ENCODE data around the gene ACSS3. TPM values are rescaled to one million over a fixed set of nuclear protein-coding genes. Genes with fewer than 3 reads are reported as not detected.

The ACSS3 gene
- polyA plus RNA-seq, 1 of the 3 experiments (the other 2 are of a cell fraction): 0.02 TPM

- Histone ChIP-seq H3K9me2 (no peaks in the 10 kb centered on the region), H3K9me3 (no peaks in the 10 kb centered on the region), H2AFZ (ENCODE audit: low read depth) (no peak overlapping the region), H3K27ac (ENCODE audit: low read depth in 2 of 2, low read length in 1 of 2) (no peak overlapping the region), H3K4me1 (ENCODE audit: control insufficient read depth in 1 of 2, insufficient read depth in 2 of 2, low read depth in 1 of 2, low read length in 1 of 2) (no peaks in the 10 kb centered on the region), H3K36me3 (replicated peaks in 1 of 2; ENCODE audit: control insufficient read depth in 1 of 2, insufficient read depth in 2 of 2, low read length in 1 of 2) (no peaks in the 10 kb centered on the region), H3K79me2 (ENCODE audit: insufficient read depth) (no peaks in the 10 kb centered on the region), H3K4me3 (ENCODE audit: low read depth in 2 of 2, low read length in 1 of 2) (no peak overlapping the region), H3F3A (replicated peaks; ENCODE audit: insufficient read depth) (no peaks in the 10 kb centered on the region), H3K9ac (no peak overlapping the region), H3K27me3 (ENCODE audit: insufficient read depth) (peaks cover 4% of the 10 kb centered on the region; the same call in 1 of the 2 replicates), H3K4me2 (no peak overlapping the region), H4K20me1 (ENCODE audit: insufficient read depth) (no peaks in the 10 kb centered on the region)
- POLR2A ChIA-PET: no interaction called here
- TF ChIP-seq MEF2A (IDR thresholded peaks at IDR 0.05; ENCODE audit: borderline replicate concordance, low read depth) (no peak), POLR2AphosphoS5 (IDR thresholded peaks at IDR 0.05; ENCODE audit: low read depth, low read length) (no peak)
- CTCF ChIA-PET: interaction anchor here (1.9 kb wide), 1 partner anchor 9 kb away, joined by 13 read pairs; no protein-coding TSS in a partner anchor
- 21% methylated on average over 2 of the region's 2 CpGs for WGBS (ENCODE audit: low lambda C conversion rate)
- DNase-seq: no peak
Observed at GRCh38 chr12:81249976-81250375, 172.1 kb downstream of the ACSS3 start.

DNA sequence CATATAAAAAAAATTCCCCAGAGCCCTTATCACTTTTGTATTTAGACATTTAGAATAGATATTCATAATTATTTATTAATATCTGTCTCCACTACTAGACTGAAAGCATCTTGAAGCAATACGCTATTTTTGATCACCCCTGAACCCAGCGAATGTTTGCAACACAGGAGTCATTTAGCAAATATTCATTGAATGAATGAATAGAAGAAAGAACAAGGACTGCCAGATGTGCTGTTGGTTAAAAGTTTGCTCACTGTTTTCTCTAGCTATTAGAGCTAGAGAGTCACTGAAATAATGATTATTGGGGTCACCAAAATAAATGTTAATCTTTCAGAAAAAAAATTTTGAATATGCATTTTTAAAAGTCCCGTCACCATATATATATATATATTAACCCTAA is 174.3 kb downstream of the ACSS3 start:
- no peak overlapping the region for H3K4me3 ChIP-seq (ENCODE audit: low read depth in 2 of 2, low read length in 1 of 2)
- H3F3A ChIP-seq (replicated peaks; ENCODE audit: insufficient read depth): no peaks in the 10 kb centered on the region
- TF ChIP-seq TEAD4 (IDR thresholded peaks at IDR 0.05; ENCODE audit: borderline replicate concordance, insufficient read depth): no peak
- TF ChIP-seq NFIC (IDR thresholded peaks at IDR 0.05; ENCODE audit: borderline replicate concordance): no peak
- no peak for TF ChIP-seq RXRA (IDR thresholded peaks at IDR 0.05; ENCODE audit: borderline replicate concordance, low read depth)
- TF ChIP-seq MEF2A (IDR thresholded peaks at IDR 0.05; ENCODE audit: borderline replicate concordance, low read depth): no peak
- TF ChIP-seq FOXM1 (IDR thresholded peaks at IDR 0.05; ENCODE audit: low read depth): no peak
- TF ChIP-seq MXI1 (IDR thresholded peaks at IDR 0.05; ENCODE audit: low read depth, low read length): no peak
- TF ChIP-seq ELF1 (IDR thresholded peaks at IDR 0.05): no peak
- no peak for TF ChIP-seq TCF12 (IDR thresholded peaks at IDR 0.05)
- no peak for TF ChIP-seq RCOR1 (IDR thresholded peaks at IDR 0.05; ENCODE audit: low read length)
- TF ChIP-seq POLR2AphosphoS5 (IDR thresholded peaks at IDR 0.05; ENCODE audit: low read depth, low read length): no peak
- TF ChIP-seq SMC3 (IDR thresholded peaks at IDR 0.05; ENCODE audit: low read depth, low read length): no peak
- H3K9me3 ChIP-seq: no peaks in the 10 kb centered on the region
- no peak overlapping the region for H3K9ac ChIP-seq
- H3K27ac ChIP-seq (ENCODE audit: low read depth in 2 of 2, low read length in 1 of 2): no peak overlapping the region
- POLR2A ChIA-PET: no interaction called here
- no peaks in the 10 kb centered on the region for H3K9me2 ChIP-seq
- 41% methylated on average over 3 of the region's 3 CpGs for WGBS (ENCODE audit: low lambda C conversion rate)
- DNase-seq: no peak
- CTCF ChIA-PET: no interaction called here
- no peaks in the 10 kb centered on the region for H3K4me1 ChIP-seq (ENCODE audit: control insufficient read depth in 1 of 2, insufficient read depth in 2 of 2, low read depth in 1 of 2, low read length in 1 of 2)
- no peaks in the 10 kb centered on the region for H4K20me1 ChIP-seq (ENCODE audit: insufficient read depth)
- no peaks in the 10 kb centered on the region for H3K36me3 ChIP-seq (replicated peaks in 1 of 2; ENCODE audit: control insufficient read depth in 1 of 2, insufficient read depth in 2 of 2, low read length in 1 of 2)
- no peaks in the 10 kb centered on the region for H3K79me2 ChIP-seq (ENCODE audit: insufficient read depth)
- peaks cover 4% of the 10 kb centered on the region; the same call in 1 of the 2 replicates for H3K27me3 ChIP-seq (ENCODE audit: insufficient read depth)
- no peak overlapping the region for H3K4me2 ChIP-seq
- no peak overlapping the region for H2AFZ ChIP-seq (ENCODE audit: low read depth)

DNA sequence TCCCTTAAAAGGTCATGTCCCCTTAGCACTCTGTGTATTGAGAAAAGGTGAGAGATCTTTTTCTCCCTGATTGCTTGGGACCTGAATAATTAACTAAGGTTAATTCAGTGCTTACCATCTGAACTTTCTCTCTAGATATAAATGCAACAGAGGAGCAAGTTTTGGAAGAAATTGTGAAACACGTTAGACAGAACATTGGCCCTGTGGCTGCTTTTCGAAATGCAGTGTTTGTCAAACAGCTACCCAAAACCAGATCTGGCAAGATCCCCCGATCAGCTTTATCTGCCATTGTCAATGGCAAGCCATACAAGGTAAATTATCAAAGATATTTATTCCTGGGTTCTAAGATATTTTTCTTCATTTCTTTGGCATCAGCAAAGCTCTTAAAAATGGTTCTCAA is 175.5 kb downstream of the ACSS3 start:
- POLR2A ChIA-PET: no interaction called here
- H3K4me2 ChIP-seq: no peak overlapping the region
- no peak overlapping the region for H3K4me3 ChIP-seq (ENCODE audit: low read depth in 2 of 2, low read length in 1 of 2)
- 13% methylated on average over 3 of the region's 3 CpGs for WGBS (ENCODE audit: low lambda C conversion rate)
- H2AFZ ChIP-seq (ENCODE audit: low read depth): no peak overlapping the region
- CTCF ChIA-PET: no interaction called here
- H3K79me2 ChIP-seq (ENCODE audit: insufficient read depth): no peaks in the 10 kb centered on the region
- H3K9me3 ChIP-seq: no peaks in the 10 kb centered on the region
- H4K20me1 ChIP-seq (ENCODE audit: insufficient read depth): no peaks in the 10 kb centered on the region
- DNase-seq: no peak
- H3K36me3 ChIP-seq (replicated peaks in 1 of 2; ENCODE audit: control insufficient read depth in 1 of 2, insufficient read depth in 2 of 2, low read length in 1 of 2): no peaks in the 10 kb centered on the region
- H3K9ac ChIP-seq: no peak overlapping the region
- H3K9me2 ChIP-seq: no peaks in the 10 kb centered on the region
- no peaks in the 10 kb centered on the region for H3F3A ChIP-seq (replicated peaks; ENCODE audit: insufficient read depth)
- no peaks in the 10 kb centered on the region; a peak in 1 of 4 replicates for H3K4me1 ChIP-seq (ENCODE audit: control insufficient read depth in 1 of 2, insufficient read depth in 2 of 2, low read depth in 1 of 2, low read length in 1 of 2)
- TF ChIP-seq MEF2A (IDR thresholded peaks at IDR 0.05; ENCODE audit: borderline replicate concordance, low read depth): no peak
- H3K27ac ChIP-seq (ENCODE audit: low read depth in 2 of 2, low read length in 1 of 2): no peak overlapping the region
- H3K27me3 ChIP-seq (ENCODE audit: insufficient read depth): peaks cover 4% of the 10 kb centered on the region; the same call in 1 of the 2 replicates
